ENCODE results near the gene KDM1A.

The KDM1A gene

GRCh38 chr1:23019863-23020625, 776 bp downstream of the KDM1A start:
- Histone ChIP-seq H3K4me3 (ENCODE audit: low read length) (peak overlapping the region; percentile 83), H3K27me3 (ENCODE audit: control insufficient read depth, insufficient read depth, low read length) (no peaks in the 10 kb centered on the region), H3K9ac (ENCODE audit: low read length) (peak overlapping the region; percentile 85), H3K9me3 (ENCODE audit: control insufficient read depth, low read length) (no peaks in the 10 kb centered on the region), H3K4me1 (ENCODE audit: control insufficient read depth, insufficient read depth, low read length) (no peaks in the 10 kb centered on the region), H3K36me3 (ENCODE audit: control insufficient read depth, insufficient read depth, low read length) (no peaks in the 10 kb centered on the region)

GRCh38 chr1:23020706-23021405, 1.6 kb downstream of the KDM1A start:
- Histone ChIP-seq H3K9ac (ENCODE audit: low read length) (no peak overlapping the region), H3K4me1 (ENCODE audit: control insufficient read depth, insufficient read depth, low read length) (no peaks in the 10 kb centered on the region), H3K9me3 (ENCODE audit: control insufficient read depth, low read length) (no peaks in the 10 kb centered on the region), H3K27me3 (ENCODE audit: control insufficient read depth, insufficient read depth, low read length) (no peaks in the 10 kb centered on the region), H3K4me3 (ENCODE audit: low read length) (peak overlapping the region; percentile 83), H3K36me3 (ENCODE audit: control insufficient read depth, insufficient read depth, low read length) (no peaks in the 10 kb centered on the region)

- no peak overlapping the region for H3K9ac ChIP-seq (ENCODE audit: low read length)
These were observed 2.6 kb downstream of the KDM1A start for GRCh38 chr1:23021834-23022233.

GRCh38 chr1:23023174-23023845, 4.0 kb downstream of the KDM1A start:
- H3K4me1 ChIP-seq (ENCODE audit: control insufficient read depth, insufficient read depth, low read length) = no peaks in the 10 kb centered on the region
- H3K9me3 ChIP-seq (ENCODE audit: control insufficient read depth, low read length) = no peaks in the 10 kb centered on the region

More at GRCh38 chr1:23021834-23022233, 2.6 kb downstream of the KDM1A start:
- H3K4me3 ChIP-seq (ENCODE audit: low read length) = no peak overlapping the region
- no peaks in the 10 kb centered on the region for H3K4me1 ChIP-seq (ENCODE audit: control insufficient read depth, insufficient read depth, low read length)
- H3K27me3 ChIP-seq (ENCODE audit: control insufficient read depth, insufficient read depth, low read length) = no peaks in the 10 kb centered on the region
- H3K36me3 ChIP-seq (ENCODE audit: control insufficient read depth, insufficient read depth, low read length) = no peaks in the 10 kb centered on the region
- no peaks in the 10 kb centered on the region for H3K9me3 ChIP-seq (ENCODE audit: control insufficient read depth, low read length)

GRCh38 chr1:23026568-23026967, 7.3 kb downstream of the KDM1A start:
- no peak overlapping the region for H3K9ac ChIP-seq (ENCODE audit: low read length)
- no peaks in the 10 kb centered on the region for H3K9me3 ChIP-seq (ENCODE audit: control insufficient read depth, low read length)
- H3K36me3 ChIP-seq (ENCODE audit: control insufficient read depth, insufficient read depth, low read length) = no peaks in the 10 kb centered on the region
- no peak overlapping the region for H3K4me3 ChIP-seq (ENCODE audit: low read length)
- H3K27me3 ChIP-seq (ENCODE audit: control insufficient read depth, insufficient read depth, low read length) = no peaks in the 10 kb centered on the region
- H3K4me1 ChIP-seq (ENCODE audit: control insufficient read depth, insufficient read depth, low read length) = no peaks in the 10 kb centered on the region

More at GRCh38 chr1:23023174-23023845, 4.0 kb downstream of the KDM1A start:
- Histone ChIP-seq H3K4me3 (ENCODE audit: low read length) (no peak overlapping the region), H3K36me3 (ENCODE audit: control insufficient read depth, insufficient read depth, low read length) (no peaks in the 10 kb centered on the region), H3K27me3 (ENCODE audit: control insufficient read depth, insufficient read depth, low read length) (no peaks in the 10 kb centered on the region), H3K9ac (ENCODE audit: low read length) (no peak overlapping the region)

GRCh38 chr1:23027352-23027907, 8.2 kb downstream of the KDM1A start:
- no peak overlapping the region for H3K4me3 ChIP-seq (ENCODE audit: low read length)
- H3K36me3 ChIP-seq (ENCODE audit: control insufficient read depth, insufficient read depth, low read length) = no peaks in the 10 kb centered on the region
- H3K9ac ChIP-seq (ENCODE audit: low read length) = no peak overlapping the region
- H3K4me1 ChIP-seq (ENCODE audit: control insufficient read depth, insufficient read depth, low read length) = no peaks in the 10 kb centered on the region
- no peaks in the 10 kb centered on the region for H3K27me3 ChIP-seq (ENCODE audit: control insufficient read depth, insufficient read depth, low read length)
- H3K9me3 ChIP-seq (ENCODE audit: control insufficient read depth, low read length) = no peaks in the 10 kb centered on the region

GRCh38 chr1:23029337-23029736, 10.1 kb downstream of the KDM1A start:
- H3K27me3 ChIP-seq (ENCODE audit: control insufficient read depth, insufficient read depth, low read length) = no peaks in the 10 kb centered on the region
- H3K9me3 ChIP-seq (ENCODE audit: control insufficient read depth, low read length) = no peaks in the 10 kb centered on the region
- no peaks in the 10 kb centered on the region for H3K36me3 ChIP-seq (ENCODE audit: control insufficient read depth, insufficient read depth, low read length)
- no peaks in the 10 kb centered on the region for H3K4me1 ChIP-seq (ENCODE audit: control insufficient read depth, insufficient read depth, low read length)
- H3K4me3 ChIP-seq (ENCODE audit: low read length) = no peak overlapping the region
- no peak overlapping the region for H3K9ac ChIP-seq (ENCODE audit: low read length)

- Histone ChIP-seq H3K4me3 (ENCODE audit: low read length) (no peak overlapping the region), H3K4me1 (ENCODE audit: control insufficient read depth, insufficient read depth, low read length) (no peaks in the 10 kb centered on the region), H3K36me3 (ENCODE audit: control insufficient read depth, insufficient read depth, low read length) (no peaks in the 10 kb centered on the region), H3K9me3 (ENCODE audit: control insufficient read depth, low read length) (no peaks in the 10 kb centered on the region), H3K27me3 (ENCODE audit: control insufficient read depth, insufficient read depth, low read length) (no peaks in the 10 kb centered on the region), H3K9ac (ENCODE audit: low read length) (no peak overlapping the region)
These were observed 16.7 kb downstream of the KDM1A start for GRCh38 chr1:23035823-23036452.

- Histone ChIP-seq H3K4me3 (ENCODE audit: low read length) (no peak overlapping the region), H3K4me1 (ENCODE audit: control insufficient read depth, insufficient read depth, low read length) (no peaks in the 10 kb centered on the region), H3K9ac (ENCODE audit: low read length) (no peak overlapping the region), H3K36me3 (ENCODE audit: control insufficient read depth, insufficient read depth, low read length) (no peaks in the 10 kb centered on the region), H3K27me3 (ENCODE audit: control insufficient read depth, insufficient read depth, low read length) (no peaks in the 10 kb centered on the region), H3K9me3 (ENCODE audit: control insufficient read depth, low read length) (no peaks in the 10 kb centered on the region)
These were observed 17.9 kb downstream of the KDM1A start for GRCh38 chr1:23037081-23037740.

GRCh38 chr1:23039308-23039826, 20.1 kb downstream of the KDM1A start:
- H3K4me3 ChIP-seq (ENCODE audit: low read length) = no peak overlapping the region
- no peaks in the 10 kb centered on the region for H3K36me3 ChIP-seq (ENCODE audit: control insufficient read depth, insufficient read depth, low read length)
- no peaks in the 10 kb centered on the region for H3K9me3 ChIP-seq (ENCODE audit: control insufficient read depth, low read length)
- H3K9ac ChIP-seq (ENCODE audit: low read length) = no peak overlapping the region
- H3K27me3 ChIP-seq (ENCODE audit: control insufficient read depth, insufficient read depth, low read length) = no peaks in the 10 kb centered on the region
- no peaks in the 10 kb centered on the region for H3K4me1 ChIP-seq (ENCODE audit: control insufficient read depth, insufficient read depth, low read length)

GRCh38 chr1:23040509-23040908, 21.2 kb downstream of the KDM1A start:
- no peak overlapping the region for H3K4me3 ChIP-seq (ENCODE audit: low read length)
- H3K9ac ChIP-seq (ENCODE audit: low read length) = no peak overlapping the region
- H3K36me3 ChIP-seq (ENCODE audit: control insufficient read depth, insufficient read depth, low read length) = no peaks in the 10 kb centered on the region
- no peaks in the 10 kb centered on the region for H3K27me3 ChIP-seq (ENCODE audit: control insufficient read depth, insufficient read depth, low read length)
- H3K4me1 ChIP-seq (ENCODE audit: control insufficient read depth, insufficient read depth, low read length) = peaks cover under 1% of the 10 kb centered on the region
- no peaks in the 10 kb centered on the region for H3K9me3 ChIP-seq (ENCODE audit: control insufficient read depth, low read length)

All from mucosa of stomach (tissue), 1 donor.